Adrenal gland (tissue), 12 donors: Measurements from ENCODE around the gene NFKBIE. TPM values are rescaled to one million over a fixed set of nuclear protein-coding genes. Genes with fewer than 3 reads are reported as not detected.

Experiments
- DNase-seq, 7 donors: peaks; one replicate each; pipeline ENCODE4 v3.0.0-alpha.2; 2019 to 2020
- H3K27ac ChIP-seq, 5 donors: fragments of 200-600 bp; sonication (generic) in 4 of 5; 1 replicate in 3 of 5; 2 replicates in 2 of 5; pipeline versions ENCODE4 v1.5.1 to v1.8.0; 2016 to 2020; ENCODE audit warnings: mild to moderate bottlenecking in 1 of 5
- H3K27me3 ChIP-seq: fragments of 200-600 bp; 2 replicates; pipeline ENCODE4 v1.8.0; 2021
- H3K36me3 ChIP-seq, 2 donors: fragments of 200-600 bp; replicated peaks in 1 of 2; 1 replicate in 1 of 2; 2 replicates in 1 of 2; pipeline versions ENCODE4 v1.5.1 to v1.8.0; 2018 to 2022
- H3K4me1 ChIP-seq, 2 donors: fragments of 200-600 bp; replicated peaks in 1 of 2; 1 replicate in 1 of 2; 2 replicates in 1 of 2; pipeline versions ENCODE4 v1.5.1 to v1.8.0; 2018 to 2021
- H3K4me3 ChIP-seq, 4 donors: fragments of 200-600 bp; sonication (generic) in 3 of 4; one replicate each; pipeline ENCODE4 v1.5.1; 2016 to 2018
- H3K9me3 ChIP-seq, 3 donors: fragments of 200-600 bp; sonication (generic) in 1 of 3; replicated peaks in 1 of 3; 1 replicate in 2 of 3; 2 replicates in 1 of 3; pipeline versions ENCODE4 v1.5.1 to v1.8.0; 2016 to 2021
- POLR2A ChIP-seq, 2 donors: fragments of 450-650 bp; IDR thresholded peaks; one replicate each; pipeline ENCODE4 v1.6.1; 2017; ENCODE audit warnings: antibody characterized with exemption in 2 of 2, mild to moderate bottlenecking in 2 of 2, moderate library complexity in 1 of 2
- WGBS, 4 donors: extraction: QIAGEN DNeasy Blood & Tissue Kit in 2 of 4; methylation state at CpG; one replicate each; pipeline versions ENCODE4 v1.1.5 to v1.1.7; 2013 to 2017; 5-methylcytosine and 5-hydroxymethylcytosine counted together
- intact Hi-C, 2 donors: fragments of 100-400 bp; cut with DNase I; formaldehyde crosslinking; loops; one replicate each; pipeline versions ENCODE4 v1.14.1 to v1.15.0; 2022 to 2023
- polyA plus RNA-seq, 3 donors: library from polyadenylated mRNA; stranded (reverse); fragments of 200-250 nt in 2 of 3; fragments of 350-450 nt in 1 of 3; fragmentation: Illumina TruSeq in 1 of 3; extraction: RNeasy Lipid Tissue Mini Kit (QIAGEN cat#74804) in 1 of 3; gene quantifications; one replicate each; pipeline ENCODE4 v1.2.3, GENCODE V29; 2013 to 2014
- total RNA-seq, 9 donors: library from RNA; depleted of rRNA in 4 of 9; stranded (reverse); fragments of >200 nt in 4 of 9; fragments of 120-200 nt in 1 of 9; fragmentation: NEBNext Ultra II Directional in 1 of 9; extraction: Animal tissue kit (Norgen Biotek cat#: 25700) in 1 of 9; gene quantifications; one replicate each; pipeline versions ENCODE4 v1.1.0 to v1.2.4, GENCODE V29; 2013 to 2023
- TF ChIP-seq, protein P1 (sequence below), 6 experiments: fragments of 450-650 bp in 4 of 6; fragments of 200-600 bp in 2 of 6; sonication (generic) in 1 of 6; IDR thresholded peaks; 1 replicate in 5 of 6; 2 replicates in 1 of 6; pipeline versions ENCODE4 v1.5.1 to v1.8.0; 2016 to 2021; ENCODE audit warnings: antibody characterized with exemption in 6 of 6, mild to moderate bottlenecking in 2 of 6, moderate library complexity in 1 of 6
- donor health status: healthy with polysubstance abuse.
- donor health status: Bipolar disorder and iron deficiency.
- donor health status: DM: yes; HTN: yes; CAD: no.
- donor health status: DM: no; HTN: no; CAD: no.
- donor health status: DM: no; HTN: no; CAD: no.
- donor health status: DM: yes; HTN: yes; CAD: no.

Gene NFKBIE
- total and polyA plus RNA-seq, 12 donors = 4.8 to 31.2 (median 10.4) TPM

DNA sequence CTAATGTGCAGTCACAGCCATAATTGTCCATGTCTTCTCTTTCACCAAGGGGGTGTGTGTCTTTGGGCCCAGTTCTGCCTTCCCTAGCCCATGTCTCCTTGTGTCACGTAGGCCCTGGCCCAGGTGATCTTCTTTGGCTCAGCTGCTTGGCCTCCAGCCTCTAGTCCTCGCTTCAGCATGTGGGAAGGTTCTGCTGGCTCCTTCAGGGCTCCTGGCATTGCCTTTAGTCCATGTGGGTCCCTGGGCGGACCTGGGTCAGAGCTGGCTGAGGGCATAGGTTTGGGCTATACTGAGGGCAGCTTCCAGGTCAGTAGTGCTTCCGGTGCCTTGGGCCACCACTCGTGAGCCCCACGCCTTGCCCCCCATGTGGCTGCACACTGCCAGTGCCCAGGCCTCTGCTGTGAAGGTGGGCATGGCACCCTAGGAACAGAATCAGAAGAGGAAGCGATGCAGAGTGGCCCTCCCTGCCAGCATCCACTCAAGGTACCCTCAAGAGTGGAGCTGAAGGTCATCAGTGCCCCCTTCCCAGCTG lies 35.0 kb upstream of the NFKBIE start:
- Histone ChIP-seq H3K4me3 (no peak overlapping the region), H3K27me3 (peaks cover 8% of the 10 kb centered on the region), H3K27ac (no peak overlapping the region), H3K4me1 (peaks cover 8 to 18% of the 10 kb centered on the region in 2 donors), H3K9me3 (no peaks in the 10 kb centered on the region), H3K36me3 (peaks cover 0 to 36% of the 10 kb centered on the region in 2 donors)
- WGBS, 4 donors = 46 to 91% (median 84%) methylated on average over 2 to 7 of the region's 7 CpGs
- intact Hi-C loops = no loop called here
- TF ChIP-seq, protein P1, sequence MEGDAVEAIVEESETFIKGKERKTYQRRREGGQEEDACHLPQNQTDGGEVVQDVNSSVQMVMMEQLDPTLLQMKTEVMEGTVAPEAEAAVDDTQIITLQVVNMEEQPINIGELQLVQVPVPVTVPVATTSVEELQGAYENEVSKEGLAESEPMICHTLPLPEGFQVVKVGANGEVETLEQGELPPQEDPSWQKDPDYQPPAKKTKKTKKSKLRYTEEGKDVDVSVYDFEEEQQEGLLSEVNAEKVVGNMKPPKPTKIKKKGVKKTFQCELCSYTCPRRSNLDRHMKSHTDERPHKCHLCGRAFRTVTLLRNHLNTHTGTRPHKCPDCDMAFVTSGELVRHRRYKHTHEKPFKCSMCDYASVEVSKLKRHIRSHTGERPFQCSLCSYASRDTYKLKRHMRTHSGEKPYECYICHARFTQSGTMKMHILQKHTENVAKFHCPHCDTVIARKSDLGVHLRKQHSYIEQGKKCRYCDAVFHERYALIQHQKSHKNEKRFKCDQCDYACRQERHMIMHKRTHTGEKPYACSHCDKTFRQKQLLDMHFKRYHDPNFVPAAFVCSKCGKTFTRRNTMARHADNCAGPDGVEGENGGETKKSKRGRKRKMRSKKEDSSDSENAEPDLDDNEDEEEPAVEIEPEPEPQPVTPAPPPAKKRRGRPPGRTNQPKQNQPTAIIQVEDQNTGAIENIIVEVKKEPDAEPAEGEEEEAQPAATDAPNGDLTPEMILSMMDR (IDR thresholded peaks at IDR 0.05) = no peak
- no peak for TF ChIP-seq POLR2A (IDR thresholded peaks at IDR 0.05)
- no peak for DNase-seq

GRCh38 chr6:44298864-44299263 lies 33.5 kb upstream of the NFKBIE start:
- no peaks in the 10 kb centered on the region for H3K9me3 ChIP-seq
- H3K36me3 ChIP-seq = peaks cover 0 to 21% of the 10 kb centered on the region in 2 donors
- H3K27me3 ChIP-seq = peaks cover 14% of the 10 kb centered on the region
- DNase-seq = no peak
- 75 to 91% (median 85%) methylated on average over 3 of the region's 3 CpGs for WGBS, 4 donors
- H3K4me3 ChIP-seq = no peak overlapping the region
- H3K4me1 ChIP-seq = peaks cover 8 to 18% of the 10 kb centered on the region in 2 donors
- no peak overlapping the region for H3K27ac ChIP-seq
- TF ChIP-seq POLR2A (IDR thresholded peaks at IDR 0.05) = no peak
- TF ChIP-seq, protein P1 (IDR thresholded peaks at IDR 0.05) = no peak
- intact Hi-C loops = no loop called here

DNA sequence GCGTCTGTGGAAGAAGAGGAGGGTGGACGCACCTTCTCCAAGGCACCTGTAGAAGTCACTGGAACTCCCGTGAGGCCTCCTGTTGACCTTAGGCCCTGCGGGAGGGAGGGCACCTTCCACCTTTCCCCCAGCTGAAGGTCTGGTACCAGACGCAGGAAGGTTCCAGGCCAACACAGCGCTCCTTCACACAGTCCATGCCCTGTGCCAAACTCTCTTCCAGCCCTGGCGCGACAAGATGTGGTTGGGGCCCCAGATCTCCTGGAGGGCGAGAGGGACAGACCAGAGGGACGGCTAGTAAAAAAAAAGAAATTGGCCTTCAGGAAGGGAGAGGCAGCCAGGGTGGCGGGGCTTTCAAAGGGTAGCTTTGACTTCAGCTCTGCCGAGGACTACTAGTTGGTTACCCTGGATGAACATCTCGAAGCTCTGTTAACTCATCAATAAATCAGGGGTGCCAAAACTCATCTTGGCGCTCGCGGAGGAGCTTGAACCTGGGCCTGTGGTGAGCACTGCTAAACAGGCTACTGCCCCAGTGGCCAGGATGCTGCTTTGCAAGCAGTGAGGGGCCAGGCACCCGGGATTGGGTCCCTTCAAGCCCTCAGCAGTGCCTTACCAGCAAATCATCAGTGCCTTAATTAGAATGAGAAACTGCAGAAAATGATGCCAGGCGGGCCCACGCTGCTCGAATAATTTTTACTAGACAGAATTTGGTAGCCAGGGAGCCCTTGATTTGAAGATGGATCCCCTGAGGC lies 32.9 kb upstream of the NFKBIE start:
- intact Hi-C loops = no loop called here
- H3K4me1 ChIP-seq = peaks cover 8 to 18% of the 10 kb centered on the region in 2 donors
- no peak overlapping the region for H3K4me3 ChIP-seq
- H3K27ac ChIP-seq = no peak overlapping the region
- peaks cover 0 to 15% of the 10 kb centered on the region in 2 donors for H3K36me3 ChIP-seq
- no peaks in the 10 kb centered on the region for H3K9me3 ChIP-seq
- no peak for DNase-seq
- 33 to 51% (median 35%) methylated on average over 16 to 20 of the region's 20 CpGs for WGBS, 4 donors
- H3K27me3 ChIP-seq = peaks cover 14% of the 10 kb centered on the region
- TF ChIP-seq POLR2A (IDR thresholded peaks at IDR 0.05) = no peak
- TF ChIP-seq, protein P1 (IDR thresholded peaks at IDR 0.05) = no peak

GRCh38 chr6:44297063-44298038 lies 32.0 kb upstream of the NFKBIE start:
- Histone ChIP-seq H3K27ac (no peak overlapping the region), H3K9me3 (no peaks in the 10 kb centered on the region), H3K27me3 (peaks cover 14% of the 10 kb centered on the region), H3K36me3 (peaks cover 0 to 7% of the 10 kb centered on the region in 2 donors), H3K4me3 (peak overlapping the region in 2 of 4 donors; percentile 26 to 55), H3K4me1 (peaks cover 8 to 14% of the 10 kb centered on the region in 2 donors)
- peak in 5 of 7 donors; percentile 30 to 63 (median 46) for DNase-seq
- TF ChIP-seq, protein P1 (IDR thresholded peaks at IDR 0.05) = no peak
- TF ChIP-seq POLR2A (IDR thresholded peaks at IDR 0.05) = no peak
- intact Hi-C loops = no loop called here
- WGBS, 4 donors = 0 to 16% (median 0%) methylated on average over 5 to 86 of the region's 86 CpGs
